Hematopoietic multipotent progenitor cell treated with erythropoietin and hydrocortisone succinate and interleukin-3 and kit ligand, for 4 days (in vitro differentiated cells): ENCODE results near the gene ZRANB3.
"Not testable (repeated sequence)": the region's sequence is repeated elsewhere in the genome, so short reads cannot be mapped to it uniquely, and the experiment has no call there.

Experiments used
- DNase-seq: peaks from one replicate; pipeline ENCODE4 v3.0.0-alpha.2; 2015

Gene ZRANB3

DNA sequence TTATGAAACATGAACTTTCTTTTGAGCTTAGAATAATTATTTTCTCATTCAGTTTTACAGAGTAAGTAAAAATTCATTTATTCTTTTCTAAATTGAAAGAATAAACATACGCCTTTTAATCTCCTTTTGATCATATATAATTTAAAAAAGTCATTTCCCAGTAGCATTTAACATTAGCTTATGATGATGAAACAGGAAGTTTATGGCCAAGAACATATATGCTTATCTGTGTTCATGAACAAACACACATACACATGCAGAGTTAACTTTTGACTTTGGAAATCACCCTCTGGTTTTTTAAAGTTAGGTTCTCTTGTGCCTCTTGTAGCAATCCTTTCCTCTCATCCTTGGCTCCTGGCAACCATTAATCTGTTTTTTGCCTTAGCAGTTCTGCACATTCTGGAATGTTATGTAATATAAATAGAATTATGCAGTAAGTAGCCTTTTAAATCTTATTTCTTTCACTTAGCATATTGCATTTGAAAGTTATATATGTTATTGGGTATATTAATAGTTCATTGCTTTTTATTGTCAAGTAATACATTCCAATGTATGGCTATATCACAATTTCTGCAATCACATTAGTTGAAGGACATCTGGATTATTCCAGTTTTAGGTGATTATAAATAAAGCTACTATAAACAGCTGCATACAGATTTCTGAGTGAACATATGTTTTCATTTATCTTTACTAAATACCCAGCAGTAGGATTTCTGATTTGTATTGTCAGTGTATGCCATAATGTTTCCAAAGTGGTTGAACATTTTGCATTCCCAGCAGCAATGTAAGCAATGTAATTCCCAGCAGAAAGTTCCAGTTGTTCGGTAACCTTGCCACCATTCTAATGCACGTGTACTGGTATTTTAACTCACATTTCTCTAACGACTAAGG lies 210.3 kb downstream of the ZRANB3 start:
- DNase-seq = peak; percentile 44

DNA sequence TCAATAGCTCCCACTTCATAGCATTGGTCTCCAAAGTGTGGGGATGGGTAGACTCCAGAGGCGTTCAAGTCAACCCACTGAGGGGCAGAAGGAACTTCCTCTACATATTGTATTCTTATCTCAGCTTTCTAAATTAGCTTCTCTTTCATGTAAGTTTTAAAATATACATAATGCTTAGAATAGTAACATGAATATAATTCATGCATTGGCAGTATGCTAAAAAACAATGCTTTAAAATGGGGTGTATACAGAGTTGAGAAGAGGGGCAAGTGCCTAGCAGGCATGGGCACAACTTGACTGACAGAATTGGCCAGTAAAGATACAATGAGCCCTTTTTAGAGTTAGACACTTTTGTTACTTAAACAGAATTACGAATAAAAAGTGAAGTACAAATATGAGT lies 212.2 kb downstream of the ZRANB3 start:
- no peak for DNase-seq

DNA sequence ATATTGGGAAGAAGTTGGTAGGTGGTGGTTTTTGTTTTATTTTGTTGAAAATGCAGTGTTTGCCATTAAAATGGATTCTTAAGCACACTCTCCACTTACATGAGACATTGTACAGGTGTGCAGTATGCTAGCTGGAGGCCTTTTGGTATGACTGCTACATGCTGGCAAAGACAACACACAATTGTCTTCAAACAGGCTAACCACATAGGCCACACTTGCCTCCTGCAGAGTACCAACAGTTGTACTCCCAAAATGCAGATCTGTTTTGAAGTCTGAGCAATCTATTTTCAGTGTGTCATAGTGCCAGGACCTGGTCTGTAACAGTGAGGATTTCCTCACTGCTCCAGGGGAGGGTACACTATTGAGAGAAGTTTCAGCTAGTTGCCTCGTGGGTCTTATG lies 213.6 kb downstream of the ZRANB3 start:
- no peak for DNase-seq

DNA sequence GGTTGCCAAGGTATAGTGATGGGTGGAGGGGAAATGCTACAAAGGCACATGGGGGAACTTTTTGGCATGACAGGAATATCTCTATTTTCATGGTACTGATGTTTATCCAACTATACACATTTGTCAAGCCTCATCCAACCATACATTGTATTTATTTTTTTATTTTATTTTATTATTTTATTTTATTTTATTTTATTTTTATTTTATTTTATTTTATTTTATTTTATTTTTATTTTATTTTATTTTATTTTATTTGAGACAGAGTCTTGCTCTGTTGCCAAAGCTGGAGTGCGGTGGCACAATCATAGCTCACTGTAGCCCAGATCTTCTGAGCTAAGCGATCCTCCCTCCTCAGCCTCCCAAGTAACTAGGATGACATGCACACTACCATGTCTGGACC lies 219.1 kb downstream of the ZRANB3 start:
- DNase-seq = no peak

DNA sequence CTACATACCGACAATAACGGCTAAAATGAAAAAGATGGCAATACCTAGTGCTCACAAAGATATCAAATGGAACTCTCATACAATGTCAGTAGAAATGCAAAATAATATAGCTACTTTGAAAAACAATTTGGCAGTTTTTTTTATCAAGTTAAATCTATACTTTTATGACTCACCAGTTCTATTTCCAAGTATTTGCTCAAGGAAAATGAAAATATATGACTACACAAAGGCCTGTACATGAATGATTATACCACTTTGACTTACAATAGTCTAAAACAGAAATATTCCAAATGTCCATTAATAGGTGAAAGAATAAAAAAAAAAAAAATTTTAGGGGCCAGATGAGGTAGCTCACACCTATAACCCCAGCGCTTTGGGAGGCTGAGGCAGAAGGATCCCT lies 219.8 kb downstream of the ZRANB3 start:
- DNase-seq = peak; percentile 22

DNA sequence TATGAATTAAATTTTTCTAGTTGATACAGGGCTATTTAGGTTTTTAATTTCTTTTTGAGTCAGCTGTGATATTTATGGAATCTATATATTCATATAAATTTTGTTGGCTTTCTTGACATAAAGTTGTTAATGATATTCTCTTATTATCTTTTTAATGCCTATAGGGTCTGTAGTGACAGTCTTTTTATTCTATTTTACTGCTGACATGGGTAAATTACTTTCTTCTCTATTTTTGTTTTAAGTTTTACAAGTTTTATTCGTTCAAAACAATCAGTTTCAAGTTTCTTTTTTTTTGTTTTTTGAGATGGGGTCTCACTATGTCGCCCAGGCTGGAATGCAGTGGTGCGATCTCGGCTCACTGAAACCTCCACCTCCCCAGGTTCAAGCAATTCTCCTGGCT lies 226.3 kb downstream of the ZRANB3 start:
- DNase-seq = no peak

DNA sequence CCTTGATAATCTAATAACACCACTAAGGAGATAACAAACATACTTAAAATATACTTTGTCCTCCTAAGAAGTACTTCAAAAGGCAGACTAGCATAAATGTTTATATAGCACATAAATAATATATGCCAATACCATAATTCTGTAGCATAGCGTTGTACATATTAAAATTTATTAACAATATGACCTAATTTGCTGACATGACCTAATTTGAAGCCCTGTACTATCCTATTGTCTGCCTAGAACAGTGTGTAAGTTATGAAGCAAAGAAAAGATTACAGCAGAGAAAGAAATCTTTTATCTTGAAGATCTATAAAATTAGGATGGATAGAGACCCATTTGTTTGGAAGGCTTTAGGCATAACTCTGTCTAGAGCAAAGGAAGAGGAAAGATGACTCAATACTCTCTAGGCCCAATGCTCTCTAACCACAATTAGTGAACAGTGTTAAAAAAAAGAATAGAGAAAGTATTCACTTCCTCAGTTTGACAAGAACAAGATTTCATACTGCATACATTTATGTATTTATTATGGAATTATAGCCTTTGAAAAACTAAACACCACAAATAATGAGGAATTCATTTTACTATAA lies 231.3 kb downstream of the ZRANB3 start:
- DNase-seq = peak; percentile 28

DNA sequence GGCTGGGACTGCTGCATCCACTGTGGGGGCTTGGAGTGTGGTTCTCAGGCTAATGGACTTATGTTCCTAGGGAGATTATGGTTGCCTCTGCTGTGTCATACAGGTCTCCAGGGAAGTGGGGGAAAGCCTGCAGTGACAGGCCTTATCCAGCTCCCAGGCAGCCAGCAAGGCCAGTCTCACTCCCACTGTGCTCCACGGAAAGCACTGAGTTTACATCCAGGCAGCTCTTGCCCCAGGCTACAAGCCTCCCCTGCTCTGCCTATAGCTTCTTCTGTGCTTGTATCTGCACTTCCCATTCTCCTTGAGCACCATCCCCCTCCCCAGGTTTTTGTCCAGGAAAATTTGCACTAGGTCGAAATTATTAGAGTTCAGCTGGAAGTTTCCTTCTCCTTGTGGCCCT lies 231.9 kb downstream of the ZRANB3 start:
- DNase-seq = no peak

DNA sequence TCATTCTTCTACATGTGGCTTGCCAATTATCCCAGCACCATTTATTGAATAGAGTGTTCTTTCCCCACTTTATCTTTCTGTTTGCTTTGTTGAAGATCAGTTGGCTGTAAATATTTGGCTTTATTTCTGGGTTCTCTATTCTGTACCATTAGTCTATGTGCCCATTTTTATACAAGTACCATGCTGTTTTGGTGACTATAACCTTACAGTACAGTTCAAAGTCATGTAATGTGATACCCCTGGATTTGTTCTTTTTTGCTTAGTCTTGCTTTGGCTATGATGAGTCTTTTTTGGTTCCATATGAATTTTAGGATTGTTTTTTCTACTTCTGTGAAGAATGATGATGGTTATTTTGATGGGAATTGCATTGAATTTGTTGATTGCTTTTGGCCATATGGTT lies 243.9 kb downstream of the ZRANB3 start:
- not testable (repeated sequence) for DNase-seq

DNA sequence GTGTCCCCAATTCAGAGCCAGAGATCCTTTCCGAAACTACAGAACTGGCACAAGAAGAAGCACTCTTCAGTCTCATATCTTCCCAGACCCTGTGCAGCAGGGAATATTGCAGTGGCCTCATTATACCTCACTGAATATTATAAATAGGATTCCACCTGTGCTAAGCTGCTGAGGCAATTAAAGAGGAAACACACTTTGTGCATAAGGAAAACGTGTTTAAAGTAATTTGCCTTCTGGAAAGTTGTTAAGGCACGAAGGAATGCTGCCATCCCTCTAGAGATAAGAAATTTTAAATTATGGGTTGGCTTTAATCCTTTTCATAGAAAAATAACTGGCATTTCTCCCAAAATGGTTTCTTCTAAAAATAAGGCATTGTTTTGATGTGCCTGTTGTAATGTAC lies 245.6 kb downstream of the ZRANB3 start:
- DNase-seq = no peak

DNA sequence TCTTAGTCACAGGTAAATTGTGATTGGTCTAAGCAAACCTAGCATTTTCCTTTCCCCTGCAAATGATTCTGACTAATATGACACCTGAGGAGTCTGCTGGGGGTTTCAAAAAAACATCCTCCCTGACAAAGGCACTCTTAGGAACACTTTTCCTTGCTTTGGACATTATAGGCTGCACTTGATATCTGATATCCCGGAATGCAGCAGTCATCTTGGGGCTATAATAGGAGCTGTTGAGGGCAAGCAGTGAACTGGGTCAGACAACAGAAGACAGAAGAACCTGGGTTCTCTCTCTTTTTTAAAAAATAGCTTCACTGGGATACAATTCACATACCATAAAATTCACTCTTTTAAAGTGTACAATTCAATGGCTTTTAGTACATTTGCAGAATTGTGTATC lies 249.6 kb downstream of the ZRANB3 start:
- no peak for DNase-seq

DNA sequence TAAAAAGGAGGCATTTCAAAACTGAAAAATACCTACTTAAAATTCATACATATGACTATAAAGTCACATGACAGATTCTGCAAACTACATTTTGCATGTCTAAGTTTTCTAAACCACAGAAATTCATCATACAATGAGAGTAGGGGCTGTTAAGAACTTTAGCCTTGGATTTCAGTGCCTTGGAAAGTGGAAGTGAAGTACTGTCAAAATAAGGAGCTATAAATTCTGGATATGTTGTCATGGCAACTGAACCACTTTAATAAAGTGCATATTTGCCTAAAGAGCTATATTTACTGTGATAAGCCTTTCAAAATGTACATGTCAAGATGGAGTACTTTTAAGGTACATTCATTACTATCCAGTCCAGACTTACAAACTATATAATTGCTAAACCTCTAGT lies 251.8 kb downstream of the ZRANB3 start:
- peak; percentile 4 for DNase-seq

DNA sequence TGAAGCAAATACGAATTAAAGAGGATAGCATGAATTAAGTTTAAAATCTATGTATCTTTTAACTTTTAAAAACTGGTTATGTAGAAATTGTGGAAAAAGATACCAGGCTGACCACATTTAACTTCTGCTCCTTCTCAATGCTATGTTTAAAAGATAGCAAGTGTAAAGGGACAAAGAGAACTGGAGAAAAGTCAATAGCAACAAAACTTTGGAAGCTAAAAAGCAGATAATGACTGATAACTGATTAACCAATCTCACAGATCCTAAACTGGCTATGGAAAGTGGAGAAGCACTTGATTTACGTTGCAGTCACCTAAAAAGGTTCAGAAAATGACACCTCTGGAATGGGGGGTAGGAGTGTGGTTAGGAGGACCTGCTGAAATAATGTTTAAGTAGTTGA lies 254.5 kb downstream of the ZRANB3 start:
- DNase-seq = no peak

DNA sequence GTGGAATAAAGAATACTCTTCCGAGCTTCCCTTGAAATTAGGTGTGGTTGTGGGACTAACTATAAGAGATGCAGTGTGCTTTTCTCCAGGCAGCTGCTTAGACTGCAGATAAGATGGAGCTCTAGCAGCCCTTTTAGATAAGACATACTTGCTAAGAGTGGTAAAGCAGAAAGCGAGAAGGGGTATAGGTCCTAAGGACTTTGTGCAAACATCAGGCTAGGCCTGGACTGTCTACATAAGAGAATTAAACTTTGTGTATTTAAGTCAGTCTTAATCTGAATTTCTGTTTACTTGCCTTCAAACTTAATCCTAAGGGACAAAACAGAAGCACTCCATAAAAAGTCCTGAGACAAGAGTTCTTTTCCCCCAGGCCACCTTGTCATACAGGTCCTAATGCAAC lies 260.0 kb downstream of the ZRANB3 start:
- DNase-seq = no peak

DNA sequence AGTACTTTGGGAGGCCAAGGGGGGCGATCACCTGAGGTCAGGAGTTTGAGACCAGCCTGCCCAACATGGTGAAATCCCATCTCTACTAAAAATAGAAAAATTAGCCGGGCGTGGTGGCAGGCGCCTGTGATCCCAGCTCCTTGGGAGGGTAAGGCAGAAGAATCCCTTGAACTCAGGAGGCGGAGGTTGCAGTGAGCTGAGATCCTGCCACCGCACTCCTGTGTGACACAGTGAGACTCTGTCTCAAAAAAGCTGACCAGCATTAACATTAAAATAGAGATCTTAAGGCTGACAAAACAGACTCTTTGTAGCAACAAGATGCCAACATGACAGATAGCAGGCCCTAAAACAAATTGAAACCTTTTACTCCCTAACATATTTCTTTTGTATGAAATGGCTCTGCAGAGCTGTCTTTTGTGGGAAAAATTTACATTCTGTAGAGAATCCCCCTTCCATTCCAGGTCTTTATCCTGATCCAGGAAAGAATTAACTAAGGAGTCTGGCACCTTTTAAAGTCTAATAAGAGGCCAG lies 265.0 kb downstream of the ZRANB3 start:
- DNase-seq = no peak

DNA sequence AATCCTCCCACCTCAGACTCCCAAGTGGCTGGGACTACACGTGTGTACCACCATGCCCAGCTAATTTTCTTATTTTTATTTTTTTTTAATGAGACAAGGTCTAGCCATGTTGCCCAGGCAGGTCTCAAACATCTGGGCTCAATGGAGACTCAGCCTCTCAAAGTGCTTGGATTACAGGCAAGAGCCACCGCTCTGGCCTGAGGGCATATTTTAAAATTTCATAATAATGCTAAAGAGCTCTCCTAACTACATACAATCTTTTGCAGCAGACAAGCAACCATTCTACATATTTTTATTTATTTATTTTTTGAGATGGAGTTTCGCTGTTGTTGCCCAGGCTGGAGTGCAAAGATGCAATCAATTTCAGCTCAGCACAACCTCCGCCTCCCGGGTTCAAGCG lies 271.9 kb downstream of the ZRANB3 start:
- DNase-seq = no peak

DNA sequence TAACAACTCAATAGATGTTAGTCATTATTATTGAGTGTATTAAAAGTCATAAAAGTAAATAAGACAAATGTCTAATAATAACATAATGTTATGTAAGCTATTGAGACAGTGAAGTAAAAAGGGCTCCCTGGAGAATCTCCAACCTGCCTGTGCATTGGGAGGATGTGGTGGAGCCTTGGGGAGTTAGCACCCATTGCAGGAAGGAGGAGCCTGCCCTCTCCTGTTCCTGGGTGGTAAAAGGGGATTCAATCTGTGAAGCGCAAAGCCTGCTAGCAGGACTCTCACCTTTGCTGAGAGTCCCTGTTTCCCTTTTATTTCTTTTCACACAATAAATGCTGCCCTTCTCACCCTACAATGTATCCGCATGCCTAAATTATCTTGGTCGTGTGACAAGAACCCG lies 272.8 kb downstream of the ZRANB3 start:
- no peak for DNase-seq

DNA sequence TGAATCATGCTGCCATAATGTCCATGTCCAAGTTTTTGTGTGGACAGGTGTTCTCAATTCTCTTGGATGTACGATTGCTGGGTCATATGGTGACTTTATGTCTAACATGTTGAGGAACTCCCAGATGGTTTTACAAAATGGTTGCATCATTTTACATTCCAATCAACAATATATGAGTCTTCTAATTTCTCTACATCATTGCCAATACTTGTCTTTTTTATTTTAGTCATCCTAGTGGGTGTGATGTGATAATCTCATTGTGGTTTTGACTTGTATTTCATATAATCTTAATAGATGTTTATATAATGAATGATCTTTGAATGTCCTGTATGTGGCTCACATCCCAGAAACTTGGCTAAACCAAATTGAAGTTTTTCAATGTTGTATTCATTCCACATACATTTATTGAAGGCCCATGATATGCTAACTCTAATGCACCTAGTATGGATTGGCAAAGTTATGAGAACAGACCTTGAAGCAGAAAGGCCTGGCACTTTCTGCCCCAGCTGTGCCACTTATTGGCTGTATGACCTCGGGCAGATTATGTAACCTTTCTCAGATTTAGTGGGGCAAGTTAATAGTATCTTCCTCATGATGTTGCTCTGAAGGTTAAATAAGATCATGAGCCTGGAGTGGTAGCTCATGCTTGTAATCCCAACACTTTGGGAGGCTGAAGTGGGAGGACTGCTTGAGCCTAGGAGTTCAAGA lies 273.5 kb downstream of the ZRANB3 start:
- DNase-seq = no peak

DNA sequence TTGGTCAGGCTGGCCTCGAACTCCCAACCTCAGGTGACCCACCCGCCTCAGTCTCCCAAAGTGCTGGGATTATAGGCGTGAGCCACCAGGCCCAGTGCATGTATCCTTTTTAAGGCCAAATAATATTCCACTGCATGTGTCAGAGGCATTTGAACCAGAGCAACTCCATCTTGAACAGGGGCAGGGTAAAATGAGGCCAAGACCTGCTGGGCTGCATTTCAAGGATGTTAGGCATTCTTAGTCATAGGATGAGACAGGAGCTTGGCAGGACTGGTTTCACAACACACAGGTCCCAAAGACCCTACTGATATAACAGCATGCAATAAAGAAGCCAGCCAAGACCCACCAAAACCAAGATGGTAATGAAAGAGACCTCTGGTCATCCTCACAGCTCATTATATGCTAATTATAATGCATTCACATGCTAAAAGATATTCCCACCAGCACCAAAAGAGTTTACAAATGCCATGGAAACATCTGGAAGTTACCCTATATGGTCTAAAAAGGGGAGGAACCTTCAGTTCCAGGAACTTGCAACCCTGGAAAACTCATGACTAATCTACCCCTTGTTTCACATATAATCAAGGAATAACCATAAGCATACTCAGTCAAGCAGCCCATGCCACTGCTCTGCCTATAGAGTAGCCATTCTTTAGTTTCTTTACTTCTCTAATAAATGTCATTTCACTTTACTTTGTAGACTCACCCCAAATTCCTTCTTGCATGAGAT lies 274.3 kb downstream of the ZRANB3 start:
- no peak for DNase-seq

DNA sequence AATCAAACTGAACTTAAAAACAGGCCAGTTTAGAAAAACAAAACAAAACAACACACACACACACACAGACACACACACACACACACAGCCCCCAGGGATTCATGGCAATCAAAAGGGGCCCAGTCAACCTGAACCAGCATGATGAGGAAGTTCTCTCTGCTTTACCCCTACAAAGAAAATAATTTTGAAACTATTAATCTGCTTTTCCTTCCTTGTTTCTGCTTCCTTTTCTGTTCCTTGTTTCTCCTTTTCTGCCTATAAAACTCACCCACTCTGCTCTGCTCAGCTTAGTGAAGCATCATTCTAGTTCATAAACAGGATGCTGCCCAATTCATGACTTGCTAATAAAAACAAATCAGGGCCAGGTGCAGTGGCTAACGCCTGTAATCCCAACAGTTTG lies 275.8 kb downstream of the ZRANB3 start:
- DNase-seq = no peak

DNA sequence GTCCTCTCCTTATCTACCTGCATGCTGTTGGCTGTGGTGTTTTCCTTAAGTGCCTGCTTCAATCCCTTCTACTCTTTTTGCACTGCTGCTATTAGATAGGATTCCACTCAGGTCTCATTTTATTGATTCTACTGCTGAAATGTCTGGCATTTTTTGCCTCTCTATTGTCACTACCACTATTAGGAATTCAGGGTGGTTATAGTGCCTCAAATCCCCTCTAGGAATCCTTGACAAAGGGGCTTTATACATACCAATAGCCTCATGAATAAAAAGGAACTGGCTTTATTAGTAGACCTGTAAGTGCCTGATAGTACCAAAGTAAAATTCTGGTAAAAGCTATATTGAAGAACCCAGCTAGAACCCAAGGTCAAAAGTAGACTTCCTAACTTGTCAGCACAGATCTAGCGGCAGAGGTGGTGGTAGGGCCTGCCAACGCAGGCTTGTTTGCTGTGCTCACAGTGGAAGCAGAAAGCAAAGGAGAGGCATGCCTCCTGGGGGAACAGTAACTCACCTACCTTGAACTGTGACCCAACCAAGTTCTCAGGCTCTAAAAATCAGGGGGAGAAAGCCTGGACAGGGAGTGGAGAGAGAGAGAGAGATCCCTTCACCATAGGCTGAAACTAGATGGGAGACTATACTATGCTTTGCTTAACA lies 278.1 kb downstream of the ZRANB3 start:
- no peak for DNase-seq

DNA sequence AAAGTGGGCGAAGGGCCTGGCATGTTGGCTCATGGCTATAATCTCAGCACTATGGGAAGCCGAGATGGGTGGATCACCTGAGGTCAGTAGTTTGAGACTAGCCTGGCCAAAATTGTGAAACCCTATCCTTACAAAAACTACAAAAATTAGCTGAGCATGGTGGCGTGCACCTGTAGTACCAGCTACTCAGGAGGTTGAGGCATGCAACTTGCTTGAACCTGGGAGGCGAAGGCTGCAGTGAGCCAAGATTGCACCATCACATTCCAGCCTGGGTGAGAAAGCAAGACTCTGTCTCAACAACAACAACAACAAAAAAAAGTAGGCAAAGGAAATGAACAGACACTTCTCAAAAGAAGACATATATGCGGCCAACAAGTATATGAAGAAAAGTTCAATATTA lies 282.4 kb downstream of the ZRANB3 start:
- DNase-seq = no peak
